Esophagus (tissue), 2 donors: ENCODE measurements around the gene RASIP1. TPM values are rescaled to one million over a fixed set of nuclear protein-coding genes. Genes with fewer than 3 reads are reported as not detected.

Source experiments
- H3K27ac ChIP-seq, 2 donors: one replicate each; pipeline ENCODE4 v1.5.1; 2013; ENCODE audit warnings: low read depth in 2 of 2, mild to moderate bottlenecking in 2 of 2, inconsistent platforms in 1 of 2, low read length in 1 of 2, moderate library complexity in 1 of 2
- H3K27me3 ChIP-seq, 2 donors: one replicate each; pipeline ENCODE4 v1.6.1; 2013; ENCODE audit warnings: low read length in 2 of 2, control low read depth in 1 of 2, mild to moderate bottlenecking in 1 of 2; ENCODE audit not compliant: insufficient read depth in 2 of 2, control insufficient read depth in 1 of 2
- H3K36me3 ChIP-seq, 2 donors: one replicate each; pipeline ENCODE4 v1.6.1; 2013; ENCODE audit warnings: low read length in 1 of 2; ENCODE audit not compliant: control insufficient read depth in 2 of 2, insufficient read depth in 2 of 2
- H3K4me1 ChIP-seq, 2 donors: one replicate each; pipeline ENCODE4 v1.6.1; 2013; ENCODE audit warnings: low read length in 1 of 2; ENCODE audit not compliant: control insufficient read depth in 2 of 2, insufficient read depth in 2 of 2
- H3K4me3 ChIP-seq, 2 donors: one replicate each; pipeline ENCODE4 v1.5.1; 2013; ENCODE audit warnings: low read length in 2 of 2, mild to moderate bottlenecking in 2 of 2, low read depth in 1 of 2, moderate library complexity in 1 of 2
- H3K9me3 ChIP-seq, 2 donors: one replicate each; pipeline ENCODE4 v1.6.1; 2013; ENCODE audit warnings: mild to moderate bottlenecking in 2 of 2, low read depth in 1 of 2, low read length in 1 of 2, moderate library complexity in 1 of 2; ENCODE audit not compliant: control insufficient read depth in 2 of 2, insufficient read depth in 1 of 2
- WGBS, 2 donors: extraction: QIAGEN DNeasy Blood & Tissue Kit; methylation state at CpG; one replicate each; pipeline ENCODE4 v1.1.7; 2013; 5-methylcytosine and 5-hydroxymethylcytosine counted together
- polyA plus RNA-seq, 2 donors: library from polyadenylated mRNA; stranded (reverse); fragments of 200-250 nt; gene quantifications; one replicate each; pipeline ENCODE4 v1.2.3, GENCODE V29; 2013
- donor health status: healthy with polysubstance abuse.
- donor health status: Bipolar disorder and iron deficiency.

The RASIP1 gene
- polyA plus RNA-seq, 2 donors: 7.0 to 11.4 TPM

DNA sequence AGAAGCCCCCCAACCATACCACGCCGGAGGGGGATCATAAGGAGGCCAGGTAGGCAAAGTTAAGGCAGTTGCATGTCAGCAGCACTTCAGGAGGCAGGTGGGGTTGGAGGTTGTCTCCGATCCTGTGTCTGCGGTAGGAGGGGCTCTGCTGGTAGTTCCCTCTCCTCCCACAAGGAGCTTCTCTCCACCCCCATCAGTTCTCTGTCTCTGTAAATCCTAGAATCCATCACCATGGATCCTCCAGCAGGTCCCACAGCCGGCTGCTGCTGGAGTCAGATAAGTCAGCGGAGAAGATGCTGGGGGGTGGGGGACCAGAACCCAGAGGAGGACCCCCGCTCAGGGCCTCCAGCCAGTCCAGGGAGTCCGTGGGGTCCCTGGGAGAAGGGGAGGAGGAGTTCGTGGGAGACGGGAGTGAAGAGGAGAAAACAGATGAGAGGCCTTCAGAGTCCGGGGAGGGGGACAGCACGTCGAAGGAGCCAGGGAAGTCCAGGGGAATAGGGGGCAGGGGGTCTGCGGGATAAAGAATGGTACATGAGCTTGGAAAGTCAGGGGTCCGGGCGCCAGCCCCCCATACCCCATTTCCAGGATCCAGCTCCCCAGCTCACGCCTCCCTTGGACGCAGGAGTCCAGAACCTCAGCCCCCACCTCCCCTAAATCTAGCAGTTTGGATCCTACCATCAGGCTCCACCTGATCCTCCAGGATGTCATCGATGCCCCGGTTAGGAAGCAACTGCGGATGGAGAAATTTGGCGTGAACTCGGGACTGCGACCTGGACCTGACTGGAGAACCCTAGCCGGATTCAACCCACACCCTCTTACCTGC is 27.2 kb downstream of the RASIP1 start:
- H3K9me3 ChIP-seq: peaks cover 0 to 2% of the 10 kb centered on the region in 2 donors
- peaks cover 8 to 22% of the 10 kb centered on the region in 2 donors for H3K4me1 ChIP-seq
- no peaks in the 10 kb centered on the region for H3K36me3 ChIP-seq
- H3K4me3 ChIP-seq: peak overlapping the region; percentile 58 to 65
- H3K27me3 ChIP-seq: no peaks in the 10 kb centered on the region
- 18% methylated on average over 25 of the region's 25 CpGs for WGBS, 2 donors
- peak overlapping the region; percentile 58 to 70 for H3K27ac ChIP-seq

DNA sequence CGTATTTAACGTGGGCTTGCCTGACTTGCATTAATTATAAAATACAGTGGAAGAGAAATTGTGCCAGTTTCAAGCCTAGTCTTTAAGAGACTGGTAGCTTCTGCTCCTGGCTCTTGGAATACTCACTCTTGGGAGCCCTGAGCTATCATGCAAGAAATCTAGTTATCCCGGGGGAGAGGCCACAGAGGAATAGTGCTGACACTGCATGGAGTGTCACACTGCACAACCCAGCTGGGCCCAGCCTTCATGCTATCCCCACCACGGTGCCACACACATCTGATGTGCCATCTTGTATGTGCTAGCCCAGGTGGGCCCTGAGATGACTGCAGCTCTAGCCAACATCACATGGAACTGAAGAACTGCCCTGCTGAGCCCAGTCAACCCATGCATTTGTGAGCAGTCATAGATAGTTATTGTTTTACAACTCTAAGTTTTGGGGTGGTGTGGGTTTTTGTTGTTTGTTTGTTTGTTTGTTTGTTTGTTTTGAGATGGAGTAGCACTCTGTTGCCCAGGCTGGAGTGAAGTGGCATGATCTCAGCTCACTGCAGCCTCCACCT is 29.2 kb downstream of the RASIP1 start:
- WGBS, 2 donors: 93% methylated on average over 4 of the region's 4 CpGs

DNA sequence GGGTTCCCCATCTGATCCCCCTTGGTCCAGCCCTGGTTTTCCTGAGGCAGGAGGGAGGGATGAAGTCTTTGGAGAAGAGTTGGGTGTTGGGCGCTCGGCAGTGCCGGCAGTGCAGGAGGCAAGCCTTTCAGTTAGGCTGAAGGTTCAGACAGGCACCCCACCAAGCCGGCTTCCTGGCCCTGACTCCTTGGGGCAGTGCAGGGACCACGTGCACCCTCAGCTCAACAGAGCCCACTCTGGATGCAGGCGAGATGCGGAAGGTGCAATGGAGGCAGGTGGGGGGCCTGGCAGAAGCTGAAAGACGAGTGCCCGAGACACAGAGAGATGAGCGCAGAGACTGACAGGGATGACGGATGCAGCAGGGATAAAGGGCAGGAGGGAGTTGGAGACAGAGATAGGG is 31.9 kb downstream of the RASIP1 start:
- 62 to 64% methylated on average over 11 of the region's 11 CpGs for WGBS, 2 donors
- peaks cover 0 to 2% of the 10 kb centered on the region in 2 donors for H3K9me3 ChIP-seq
- peaks cover 3% of the 10 kb centered on the region in 2 donors for H3K36me3 ChIP-seq
- H3K4me3 ChIP-seq: no peak overlapping the region
- no peak overlapping the region for H3K27ac ChIP-seq
- H3K27me3 ChIP-seq: no peaks in the 10 kb centered on the region
- H3K4me1 ChIP-seq: peaks cover 2 to 6% of the 10 kb centered on the region in 2 donors

More for the DNA sequence above, 29.2 kb downstream of the RASIP1 start:
- no peak overlapping the region for H3K4me3 ChIP-seq
- H3K9me3 ChIP-seq: peaks cover 0 to 2% of the 10 kb centered on the region in 2 donors
- peaks cover 8 to 15% of the 10 kb centered on the region in 2 donors for H3K4me1 ChIP-seq
- H3K27ac ChIP-seq: no peak overlapping the region
- no peaks in the 10 kb centered on the region for H3K36me3 ChIP-seq
- no peaks in the 10 kb centered on the region for H3K27me3 ChIP-seq

DNA sequence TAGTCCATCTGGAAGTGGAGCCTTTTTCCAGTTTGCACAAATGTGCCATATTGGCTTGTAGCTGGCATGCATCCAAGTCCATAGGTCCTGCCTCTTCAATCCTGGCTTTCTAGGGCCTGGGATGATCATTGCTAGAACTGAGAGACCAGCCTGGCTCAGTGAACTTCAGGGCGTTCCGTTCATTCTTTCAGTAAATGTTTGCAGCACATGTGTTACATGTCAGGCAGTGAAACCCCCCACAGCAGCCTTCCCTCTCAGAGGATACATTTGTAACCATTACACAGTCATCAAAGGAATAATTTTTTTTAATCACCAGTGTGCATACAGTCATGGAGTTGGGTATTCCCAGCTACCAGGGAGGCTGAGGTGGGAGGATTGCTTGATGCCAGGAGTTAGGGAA is 35.0 kb downstream of the RASIP1 start:
- H3K27ac ChIP-seq: no peak overlapping the region
- H3K27me3 ChIP-seq: no peaks in the 10 kb centered on the region
- peaks cover 3 to 14% of the 10 kb centered on the region in 2 donors for H3K36me3 ChIP-seq
- WGBS, 2 donors: 59 to 67% methylated on average over 2 of the region's 2 CpGs
- no peak overlapping the region for H3K4me3 ChIP-seq
- H3K4me1 ChIP-seq: no peaks in the 10 kb centered on the region
- no peaks in the 10 kb centered on the region for H3K9me3 ChIP-seq

DNA sequence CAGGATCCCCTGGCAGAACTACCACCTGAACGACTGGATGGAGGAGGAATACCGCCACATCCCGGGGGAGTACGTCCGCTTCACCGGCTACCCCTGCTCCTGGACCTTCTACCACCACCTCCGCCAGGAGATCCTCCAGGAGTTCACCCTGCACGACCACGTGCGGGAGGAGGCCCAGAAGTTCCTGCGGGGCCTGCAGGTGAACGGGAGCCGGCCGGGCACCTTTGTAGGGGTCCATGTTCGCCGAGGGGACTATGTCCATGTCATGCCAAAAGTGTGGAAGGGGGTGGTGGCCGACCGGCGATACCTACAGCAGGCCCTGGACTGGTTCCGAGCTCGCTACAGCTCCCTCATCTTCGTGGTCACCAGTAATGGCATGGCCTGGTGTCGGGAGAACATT is 37.1 kb downstream of the RASIP1 start:
- peaks cover 3 to 14% of the 10 kb centered on the region in 2 donors for H3K36me3 ChIP-seq
- WGBS, 2 donors: 93 to 94% methylated on average over 23 of the region's 23 CpGs
- no peaks in the 10 kb centered on the region for H3K27me3 ChIP-seq
- no peak overlapping the region for H3K27ac ChIP-seq
- no peaks in the 10 kb centered on the region for H3K9me3 ChIP-seq
- H3K4me1 ChIP-seq: no peaks in the 10 kb centered on the region
- H3K4me3 ChIP-seq: no peak overlapping the region

DNA sequence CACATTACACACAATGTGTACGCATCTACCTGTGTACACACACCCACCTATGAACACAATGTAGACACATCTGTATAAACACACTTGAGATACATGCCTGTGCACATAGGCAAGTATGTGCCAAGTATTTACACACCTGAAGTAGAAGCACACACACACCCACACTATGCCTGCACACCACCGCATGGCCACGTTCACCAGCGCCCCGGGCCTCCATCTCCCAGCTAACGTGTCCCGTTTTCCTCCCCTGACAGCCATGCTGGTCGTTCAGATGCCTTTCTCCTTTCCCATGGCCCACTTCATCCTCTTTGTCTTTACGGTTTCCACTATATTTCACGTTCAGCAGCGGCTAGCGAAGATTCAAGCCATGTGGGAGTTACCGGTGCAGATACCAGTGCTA is 37.7 kb downstream of the RASIP1 start:
- 89 to 90% methylated on average over 13 of the region's 13 CpGs for WGBS, 2 donors
- H3K27me3 ChIP-seq: no peaks in the 10 kb centered on the region
- H3K4me3 ChIP-seq: no peak overlapping the region
- H3K27ac ChIP-seq: no peak overlapping the region
- H3K36me3 ChIP-seq: peaks cover 3 to 17% of the 10 kb centered on the region in 2 donors
- no peaks in the 10 kb centered on the region for H3K9me3 ChIP-seq
- H3K4me1 ChIP-seq: no peaks in the 10 kb centered on the region

DNA sequence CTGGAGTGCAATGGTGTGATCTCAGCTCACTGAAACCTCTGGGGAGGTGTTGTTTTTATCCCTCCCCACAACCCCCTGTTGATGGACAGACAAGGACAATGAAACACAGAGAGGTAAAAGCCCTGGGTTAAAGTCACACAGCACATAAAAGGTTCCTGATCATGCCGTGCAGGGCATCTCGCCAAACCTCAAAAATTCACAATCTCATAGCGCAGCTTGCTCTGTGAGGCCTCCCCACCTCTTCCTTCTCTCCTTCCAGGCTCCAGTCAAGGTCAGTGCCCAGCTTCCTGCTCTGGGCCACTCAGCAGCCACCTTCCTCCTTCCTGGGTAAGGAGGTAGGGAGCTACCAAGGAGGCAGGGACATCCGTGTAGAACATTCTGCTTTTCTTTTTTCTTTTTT is 42.4 kb downstream of the RASIP1 start:
- 37 to 50% methylated on average over 4 of the region's 4 CpGs for WGBS, 2 donors
- H3K36me3 ChIP-seq: peaks cover 0 to 10% of the 10 kb centered on the region in 2 donors
- peaks cover 0 to 9% of the 10 kb centered on the region in 2 donors for H3K4me1 ChIP-seq
- H3K9me3 ChIP-seq: no peaks in the 10 kb centered on the region
- no peaks in the 10 kb centered on the region for H3K27me3 ChIP-seq
- H3K27ac ChIP-seq: peak overlapping the region in 1 of 2 donors; percentile 78
- H3K4me3 ChIP-seq: no peak overlapping the region

DNA sequence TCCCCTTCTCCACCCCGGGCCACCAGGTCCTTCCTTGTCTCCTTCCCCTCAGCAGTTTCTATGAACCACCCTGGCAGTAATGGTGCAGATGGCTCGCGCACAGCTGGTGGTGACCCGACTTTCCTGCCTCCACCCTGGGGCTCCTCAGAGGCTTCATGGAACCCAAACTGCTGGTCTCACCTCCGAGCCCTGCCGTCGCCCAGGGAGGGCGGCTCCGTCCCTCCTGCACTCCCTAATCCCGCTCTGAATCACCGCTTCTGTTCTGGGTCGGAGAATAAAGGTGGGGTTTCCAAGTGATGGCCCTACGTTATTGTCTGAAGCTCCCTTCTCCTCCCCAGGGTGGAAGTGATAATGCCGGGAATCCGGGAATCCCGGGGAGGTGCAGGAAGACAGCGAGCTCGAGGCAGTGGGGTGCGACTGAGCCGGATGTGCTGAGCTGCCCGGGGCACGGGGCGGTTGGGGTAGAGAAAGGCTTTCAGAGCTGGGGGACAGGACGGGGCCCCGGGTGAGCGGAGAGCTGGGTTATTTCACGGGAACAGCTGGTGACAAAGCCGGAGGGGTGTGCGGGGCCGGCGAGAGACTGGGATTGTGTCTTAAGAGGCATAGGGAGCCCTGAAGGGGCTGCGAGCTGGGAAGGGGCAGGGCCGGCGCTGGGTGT is 43.9 kb downstream of the RASIP1 start:
- Histone ChIP-seq H3K4me1 (peaks cover 0 to 9% of the 10 kb centered on the region in 2 donors), H3K36me3 (peaks cover 0 to 5% of the 10 kb centered on the region in 2 donors), H3K9me3 (no peaks in the 10 kb centered on the region), H3K4me3 (peak overlapping the region; percentile 58 to 70), H3K27me3 (no peaks in the 10 kb centered on the region), H3K27ac (peak overlapping the region; percentile 95 to 97)
- WGBS, 2 donors: 5% methylated on average over 34 of the region's 34 CpGs

DNA sequence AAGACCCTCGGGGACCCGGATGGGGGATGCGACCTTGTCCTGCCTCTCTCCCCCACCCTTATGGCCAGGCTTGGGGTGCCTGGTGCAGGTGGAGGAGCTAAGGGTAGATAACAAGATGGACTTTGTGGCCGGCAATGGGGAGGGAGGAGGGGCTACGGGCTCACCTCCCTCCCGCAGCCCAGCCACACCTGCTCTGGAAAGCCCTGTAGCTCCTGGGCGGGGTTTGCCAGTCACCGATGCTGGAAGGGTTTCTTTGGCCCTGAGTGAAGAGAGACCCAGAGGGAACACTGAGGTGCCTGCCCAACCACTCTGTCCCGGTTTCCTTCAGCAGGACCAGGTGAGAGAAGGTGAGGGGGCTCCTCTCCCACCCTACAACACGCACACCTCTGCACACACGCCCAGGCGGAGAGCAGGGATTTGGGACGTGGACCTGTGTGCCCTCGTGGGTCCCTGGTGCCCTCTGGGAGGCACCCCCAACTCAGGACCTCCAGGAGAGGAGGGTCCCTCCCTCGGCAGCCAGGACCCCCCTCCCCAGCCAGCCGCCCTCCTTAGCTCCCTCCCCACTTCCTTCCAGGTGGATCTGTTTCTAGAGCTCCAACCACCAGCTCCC is 44.6 kb downstream of the RASIP1 start, which contains the start of gene FUT2:
FUT2 (plus strand) TSS at position 229 of the 610 bp plus-strand sequence. CDS start 6,986 bp downstream, outside the sequence.
- 29 to 31% methylated on average over 13 to 16 of the region's 16 CpGs for WGBS, 2 donors
- H3K27me3 ChIP-seq: no peaks in the 10 kb centered on the region
- H3K4me3 ChIP-seq: peak within 1 kb of the TSS; percentile 58 to 70
- H3K9me3 ChIP-seq: no peaks in the 10 kb centered on the region
- peak within 1 kb of the TSS; percentile 95 to 97 for H3K27ac ChIP-seq
- H3K4me1 ChIP-seq: peaks cover 0 to 9% of the 10 kb centered on the region in 2 donors
- H3K36me3 ChIP-seq: peaks cover 0 to 2% of the 10 kb centered on the region in 2 donors
